HFFc6 (cell line): Measurements from ENCODE around the gene TNFAIP6. TPM values are rescaled to one million over a fixed set of nuclear protein-coding genes. Genes with fewer than 3 reads are reported as not detected.

Source experiments
- DNase-seq: peaks from one replicate; pipeline ENCODE4 v3.0.0-alpha.2; 2018
- H3K27ac Mint-ChIP-seq: 2 replicates; pipeline ENCODE4 v1.8.0; 2020; ENCODE audit warnings: mild to moderate bottlenecking, mixed read lengths
- H3K27me3 Mint-ChIP-seq: 2 replicates; pipeline ENCODE4 v1.8.0; 2021; ENCODE audit warnings: mild to moderate bottlenecking, moderate library complexity, mixed read lengths; ENCODE audit not compliant: insufficient read depth
- H3K36me3 Mint-ChIP-seq: 2 replicates; pipeline ENCODE4 v1.8.0; 2021; ENCODE audit warnings: low read depth, mixed read lengths
- H3K4me1 Mint-ChIP-seq: 2 replicates; pipeline ENCODE4 v1.8.0; 2020; ENCODE audit warnings: low read depth, mixed read lengths
- H3K4me3 Mint-ChIP-seq: 2 replicates; pipeline ENCODE4 v1.8.0; 2020; ENCODE audit warnings: mild to moderate bottlenecking, moderate library complexity, mixed read lengths
- H3K9me3 Mint-ChIP-seq: 2 replicates; pipeline ENCODE4 v1.8.0; 2020; ENCODE audit warnings: mild to moderate bottlenecking, mixed read lengths
- total RNA-seq, 6 experiments: library from RNA; stranded (reverse); fragmentation: NEBNext Ultra II Directional; extraction: Animal tissue kit (Norgen Biotek cat#: 25700); gene quantifications; 2 replicates in 1 of 6; 3 replicates in 5 of 6; pipeline ENCODE4 v1.2.3, GENCODE V29; 2021
- TF ChIP-seq, protein P1 (sequence below): fragments of 200-600 bp; sonication (generic); IDR thresholded peaks from 2 replicates; pipeline ENCODE4 v1.5.0; 2021; ENCODE audit warnings: antibody characterized with exemption, mild to moderate bottlenecking

Gene TNFAIP6
- total RNA-seq, 6 experiments from 2014 or later = 0.92 to 2.4 (median 2.3) TPM

DNA sequence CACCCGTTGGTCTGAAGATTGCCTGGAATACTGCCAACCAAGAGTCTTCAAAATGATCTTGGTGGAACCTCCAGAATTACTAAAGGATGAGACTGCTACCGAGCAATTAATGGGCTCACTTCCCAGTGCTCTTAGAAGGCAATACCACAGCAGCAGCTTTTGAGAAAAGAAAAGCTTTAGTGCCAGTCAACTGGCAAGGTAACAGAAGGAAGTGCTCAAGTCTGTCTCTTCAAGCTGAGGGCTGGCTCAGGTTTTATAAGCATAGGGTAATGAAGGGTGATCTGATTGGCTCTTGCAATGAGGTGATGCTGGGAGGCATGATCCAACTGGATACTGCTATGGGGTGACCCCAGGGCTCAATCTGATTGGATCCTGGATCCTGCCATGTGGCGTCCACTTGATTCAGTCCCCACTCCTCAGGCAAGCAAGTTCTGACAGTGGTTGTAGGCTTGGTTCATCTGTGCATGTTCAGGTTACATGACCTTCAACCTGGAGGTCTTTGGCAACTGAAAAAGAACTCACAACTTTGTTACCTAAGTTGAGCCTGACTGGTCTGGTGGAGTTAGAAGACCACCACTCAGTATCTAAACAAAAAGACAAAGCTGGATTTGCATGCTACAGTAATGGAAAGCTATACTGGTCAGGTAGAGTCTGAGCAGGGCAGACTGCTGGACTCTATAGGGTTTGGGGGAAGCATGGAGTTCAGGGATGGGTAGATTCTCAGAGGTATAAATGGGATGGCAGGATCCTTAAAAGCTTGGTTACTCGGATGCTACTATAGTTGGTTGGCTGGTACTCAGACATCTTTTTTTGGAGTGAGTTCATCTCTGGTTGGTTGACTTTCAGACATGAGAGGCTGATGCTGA lies 38.4 kb downstream of the TNFAIP6 start:
- H3K27ac Mint-ChIP-seq = no peak overlapping the region
- no peak for DNase-seq
- no peaks in the 10 kb centered on the region; the same call in 1 of the 2 replicates for H3K9me3 Mint-ChIP-seq
- no peak overlapping the region for H3K4me3 Mint-ChIP-seq
- no peaks in the 10 kb centered on the region for H3K36me3 Mint-ChIP-seq
- TF ChIP-seq, protein P1, sequence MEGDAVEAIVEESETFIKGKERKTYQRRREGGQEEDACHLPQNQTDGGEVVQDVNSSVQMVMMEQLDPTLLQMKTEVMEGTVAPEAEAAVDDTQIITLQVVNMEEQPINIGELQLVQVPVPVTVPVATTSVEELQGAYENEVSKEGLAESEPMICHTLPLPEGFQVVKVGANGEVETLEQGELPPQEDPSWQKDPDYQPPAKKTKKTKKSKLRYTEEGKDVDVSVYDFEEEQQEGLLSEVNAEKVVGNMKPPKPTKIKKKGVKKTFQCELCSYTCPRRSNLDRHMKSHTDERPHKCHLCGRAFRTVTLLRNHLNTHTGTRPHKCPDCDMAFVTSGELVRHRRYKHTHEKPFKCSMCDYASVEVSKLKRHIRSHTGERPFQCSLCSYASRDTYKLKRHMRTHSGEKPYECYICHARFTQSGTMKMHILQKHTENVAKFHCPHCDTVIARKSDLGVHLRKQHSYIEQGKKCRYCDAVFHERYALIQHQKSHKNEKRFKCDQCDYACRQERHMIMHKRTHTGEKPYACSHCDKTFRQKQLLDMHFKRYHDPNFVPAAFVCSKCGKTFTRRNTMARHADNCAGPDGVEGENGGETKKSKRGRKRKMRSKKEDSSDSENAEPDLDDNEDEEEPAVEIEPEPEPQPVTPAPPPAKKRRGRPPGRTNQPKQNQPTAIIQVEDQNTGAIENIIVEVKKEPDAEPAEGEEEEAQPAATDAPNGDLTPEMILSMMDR = no peak
- peaks cover 12% of the 10 kb centered on the region for H3K4me1 Mint-ChIP-seq
- H3K27me3 Mint-ChIP-seq = no peaks in the 10 kb centered on the region

DNA sequence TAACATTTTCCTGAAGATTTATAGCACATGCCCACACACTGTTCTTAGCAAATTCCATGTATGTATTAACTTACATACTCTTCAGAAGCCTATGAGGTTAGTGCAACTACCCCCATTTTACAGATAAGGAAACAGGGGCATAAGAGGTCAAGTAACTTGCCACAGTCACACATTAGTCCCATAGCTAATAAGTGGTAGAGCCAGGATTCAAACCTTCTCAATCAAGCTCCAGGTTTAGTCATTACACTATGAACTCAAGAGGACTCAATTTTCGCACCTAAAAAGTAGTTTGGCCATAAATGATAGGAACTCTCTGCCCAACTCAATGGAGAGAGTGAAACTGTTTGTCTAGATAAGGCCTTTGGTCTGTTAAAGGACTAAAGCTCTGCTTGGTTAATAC lies 42.6 kb downstream of the TNFAIP6 start:
- Mint-ChIP-seq H3K9me3 (no peaks in the 10 kb centered on the region; the same call in 1 of the 2 replicates), H3K27ac (no peak overlapping the region), H3K36me3 (no peaks in the 10 kb centered on the region), H3K27me3 (no peaks in the 10 kb centered on the region), H3K4me3 (no peak overlapping the region), H3K4me1 (no peaks in the 10 kb centered on the region)
- TF ChIP-seq, protein P1 = no peak
- no peak for DNase-seq

DNA sequence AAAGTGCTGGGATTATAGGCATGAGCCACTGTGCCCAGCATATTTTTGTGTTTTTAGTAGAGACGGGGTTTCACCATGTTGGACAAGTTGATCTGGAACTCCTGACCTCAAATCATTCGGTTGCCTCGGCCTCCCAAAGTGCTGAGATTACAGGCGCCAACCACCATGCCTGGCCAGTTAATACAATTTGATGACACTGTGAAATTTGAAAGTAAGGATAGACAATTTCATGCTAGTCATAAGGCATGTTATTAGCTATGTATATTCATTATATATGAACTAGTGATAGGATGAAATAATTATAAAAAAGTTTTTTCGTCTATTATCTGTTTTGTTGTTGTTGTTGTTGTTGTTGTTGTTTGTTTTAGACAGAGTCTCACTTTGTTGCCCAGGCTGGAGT lies 43.8 kb downstream of the TNFAIP6 start:
- peaks cover 4% of the 10 kb centered on the region; the same call in 1 of the 2 replicates for H3K27me3 Mint-ChIP-seq
- H3K9me3 Mint-ChIP-seq = no peaks in the 10 kb centered on the region
- H3K4me3 Mint-ChIP-seq = no peak overlapping the region
- no peak for DNase-seq
- no peaks in the 10 kb centered on the region for H3K4me1 Mint-ChIP-seq
- TF ChIP-seq, protein P1 = no peak
- H3K36me3 Mint-ChIP-seq = no peaks in the 10 kb centered on the region
- no peak overlapping the region for H3K27ac Mint-ChIP-seq

DNA sequence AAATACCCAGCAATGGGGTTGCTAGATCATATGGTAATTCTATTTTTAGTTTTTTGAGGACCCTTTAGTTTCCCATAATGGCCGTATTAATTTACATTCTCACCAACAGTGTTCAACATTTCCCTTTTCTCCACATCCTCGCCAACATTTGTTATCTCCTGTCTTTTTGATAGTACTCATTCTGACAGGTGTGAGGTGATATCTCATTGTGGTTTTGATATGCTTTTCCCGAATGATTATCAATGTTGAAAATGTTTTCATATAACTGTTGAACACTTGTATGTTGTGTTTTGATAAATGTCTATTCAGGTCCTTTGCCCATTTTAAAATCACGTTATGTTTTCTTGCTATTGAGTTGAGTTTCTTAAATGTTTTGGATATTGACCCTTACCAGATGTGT lies 46.5 kb downstream of the TNFAIP6 start:
- Mint-ChIP-seq H3K27me3 (peaks cover 6% of the 10 kb centered on the region; the same call in 1 of the 2 replicates), H3K4me3 (no peak overlapping the region), H3K9me3 (no peaks in the 10 kb centered on the region), H3K4me1 (no peaks in the 10 kb centered on the region), H3K36me3 (no peaks in the 10 kb centered on the region), H3K27ac (no peak overlapping the region)
- no peak for DNase-seq
- TF ChIP-seq, protein P1 = no peak

DNA sequence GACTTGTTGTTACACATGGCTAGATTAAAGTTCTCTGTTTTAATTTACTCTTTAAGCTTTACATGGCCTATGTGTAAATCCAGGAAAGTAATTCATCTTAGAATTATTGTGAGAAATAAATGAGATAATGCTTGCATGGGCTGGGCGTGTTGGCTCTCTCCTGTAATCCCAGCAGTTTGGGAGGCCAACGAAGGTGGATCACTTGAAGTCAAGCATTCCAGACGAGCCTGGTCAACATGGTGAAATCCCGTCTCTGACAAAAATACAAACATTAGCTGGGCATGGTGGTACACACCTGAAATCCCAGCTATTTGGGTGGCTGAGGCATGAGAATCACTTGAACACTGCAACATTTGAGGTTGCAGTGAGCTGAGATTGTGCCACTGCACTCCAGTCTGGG lies 48.0 kb downstream of the TNFAIP6 start:
- Mint-ChIP-seq H3K27ac (no peak overlapping the region), H3K4me1 (0 out of 2 replicates have a peak, but pooled peaks cover 1% of the 10 kb centered on the region), H3K9me3 (no peaks in the 10 kb centered on the region), H3K4me3 (no peak overlapping the region), H3K36me3 (peaks cover 2% of the 10 kb centered on the region), H3K27me3 (peaks cover 6% of the 10 kb centered on the region; the same call in 1 of the 2 replicates)
- TF ChIP-seq, protein P1 = no peak
- DNase-seq = no peak
